ENCODE measurements around the gene MGST1. TPM values are rescaled to one million over a fixed set of nuclear protein-coding genes. Genes with fewer than 3 reads are reported as not detected.

The MGST1 gene
- total and polyA plus RNA-seq, 4 donors = 84.6 to 2,615 (median 1,043) TPM

GRCh38 chr12:16323638-16324037, 23.8 kb upstream of the MGST1 start:
- Histone ChIP-seq H3K36me3 (ENCODE audit: control insufficient read depth in 4 of 4, insufficient read depth in 3 of 4, low read depth in 1 of 4, low read length in 3 of 4) (no peaks in the 10 kb centered on the region), H3K4me1 (ENCODE audit: control insufficient read depth in 4 of 4, insufficient read depth in 4 of 4, low read length in 3 of 4) (peaks cover 0 to 2% (median 0%) of the 10 kb centered on the region in 4 donors), H3K4me3 (ENCODE audit: low read depth in 1 of 3, low read length in 3 of 3) (no peak overlapping the region), H3K9me3 (ENCODE audit: control insufficient read depth in 4 of 4, low read length in 3 of 4) (peaks cover 0 to 4% (median 0%) of the 10 kb centered on the region in 4 donors), H3K27ac (ENCODE audit: low read depth in 1 of 2, low read length in 2 of 2) (no peak overlapping the region), H3K9ac (ENCODE audit: low read depth in 1 of 2, low read length in 2 of 2) (no peak overlapping the region), H3K27me3 (ENCODE audit: control insufficient read depth in 4 of 4, insufficient read depth in 4 of 4, low read length in 3 of 4) (no peaks in the 10 kb centered on the region)
- WGBS = 82% methylated on average over 2 of the region's 2 CpGs
- DNase-seq (ENCODE audit: low spot score) = no peak
- TF ChIP-seq HNF4G (IDR thresholded peaks at IDR 0.05) (no peak), HNF4A (conservative IDR thresholded peaks at IDR 0.05) (no peak), NR2F2 (IDR thresholded peaks at IDR 0.05) (no peak), REST (IDR thresholded peaks at IDR 0.05) (no peak), TAF1 (conservative IDR thresholded peaks at IDR 0.05) (no peak)
- TF ChIP-seq, protein P1, sequence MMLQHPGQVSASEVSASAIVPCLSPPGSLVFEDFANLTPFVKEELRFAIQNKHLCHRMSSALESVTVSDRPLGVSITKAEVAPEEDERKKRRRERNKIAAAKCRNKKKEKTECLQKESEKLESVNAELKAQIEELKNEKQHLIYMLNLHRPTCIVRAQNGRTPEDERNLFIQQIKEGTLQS (IDR thresholded peaks at IDR 0.05) = no peak

DNA sequence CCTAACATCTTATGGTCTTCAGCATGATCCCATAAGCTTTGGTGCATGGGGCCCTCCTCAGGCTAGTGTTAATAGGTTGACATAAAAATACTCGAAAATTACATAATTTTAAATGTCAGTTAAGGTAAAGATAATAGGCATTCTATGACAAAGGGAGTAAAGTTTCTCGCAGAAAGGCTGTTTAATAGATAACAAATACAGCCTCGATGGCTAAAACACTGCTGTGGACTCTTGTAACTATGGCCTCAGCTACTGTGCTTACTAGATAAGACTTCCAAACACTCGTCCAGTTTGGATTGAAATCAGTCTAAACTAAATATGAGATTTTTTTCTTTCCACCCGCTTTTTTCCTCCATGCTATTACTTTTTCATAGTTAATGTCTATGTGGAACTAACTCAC, 23.2 kb upstream of the MGST1 start:
- Histone ChIP-seq H3K36me3 (ENCODE audit: control insufficient read depth in 4 of 4, insufficient read depth in 3 of 4, low read depth in 1 of 4, low read length in 3 of 4) (no peaks in the 10 kb centered on the region), H3K4me3 (ENCODE audit: low read depth in 1 of 3, low read length in 3 of 3) (no peak overlapping the region), H3K4me1 (ENCODE audit: control insufficient read depth in 4 of 4, insufficient read depth in 4 of 4, low read length in 3 of 4) (peaks cover 0 to 7% (median 3%) of the 10 kb centered on the region in 4 donors), H3K9me3 (ENCODE audit: control insufficient read depth in 4 of 4, low read length in 3 of 4) (peaks cover 0 to 4% (median 0%) of the 10 kb centered on the region in 4 donors), H3K27ac (ENCODE audit: low read depth in 1 of 2, low read length in 2 of 2) (no peak overlapping the region), H3K27me3 (ENCODE audit: control insufficient read depth in 4 of 4, insufficient read depth in 4 of 4, low read length in 3 of 4) (no peaks in the 10 kb centered on the region), H3K9ac (ENCODE audit: low read depth in 1 of 2, low read length in 2 of 2) (no peak overlapping the region)
- TF ChIP-seq, protein P2, sequence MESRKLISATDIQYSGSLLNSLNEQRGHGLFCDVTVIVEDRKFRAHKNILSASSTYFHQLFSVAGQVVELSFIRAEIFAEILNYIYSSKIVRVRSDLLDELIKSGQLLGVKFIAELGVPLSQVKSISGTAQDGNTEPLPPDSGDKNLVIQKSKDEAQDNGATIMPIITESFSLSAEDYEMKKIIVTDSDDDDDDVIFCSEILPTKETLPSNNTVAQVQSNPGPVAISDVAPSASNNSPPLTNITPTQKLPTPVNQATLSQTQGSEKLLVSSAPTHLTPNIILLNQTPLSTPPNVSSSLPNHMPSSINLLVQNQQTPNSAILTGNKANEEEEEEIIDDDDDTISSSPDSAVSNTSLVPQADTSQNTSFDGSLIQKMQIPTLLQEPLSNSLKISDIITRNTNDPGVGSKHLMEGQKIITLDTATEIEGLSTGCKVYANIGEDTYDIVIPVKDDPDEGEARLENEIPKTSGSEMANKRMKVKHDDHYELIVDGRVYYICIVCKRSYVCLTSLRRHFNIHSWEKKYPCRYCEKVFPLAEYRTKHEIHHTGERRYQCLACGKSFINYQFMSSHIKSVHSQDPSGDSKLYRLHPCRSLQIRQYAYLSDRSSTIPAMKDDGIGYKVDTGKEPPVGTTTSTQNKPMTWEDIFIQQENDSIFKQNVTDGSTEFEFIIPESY (IDR thresholded peaks at IDR 0.05) = no peak
- no peak for TF ChIP-seq EGR1 (IDR thresholded peaks at IDR 0.05; ENCODE audit: low read depth in 2 of 2)
- TF ChIP-seq FOXA1 (IDR thresholded peaks at IDR 0.05) = no peak
- TF ChIP-seq FOXA2 (IDR thresholded peaks at IDR 0.05) = no peak
- TF ChIP-seq NR2F2 (IDR thresholded peaks at IDR 0.05) = no peak
- TF ChIP-seq, protein P3, sequence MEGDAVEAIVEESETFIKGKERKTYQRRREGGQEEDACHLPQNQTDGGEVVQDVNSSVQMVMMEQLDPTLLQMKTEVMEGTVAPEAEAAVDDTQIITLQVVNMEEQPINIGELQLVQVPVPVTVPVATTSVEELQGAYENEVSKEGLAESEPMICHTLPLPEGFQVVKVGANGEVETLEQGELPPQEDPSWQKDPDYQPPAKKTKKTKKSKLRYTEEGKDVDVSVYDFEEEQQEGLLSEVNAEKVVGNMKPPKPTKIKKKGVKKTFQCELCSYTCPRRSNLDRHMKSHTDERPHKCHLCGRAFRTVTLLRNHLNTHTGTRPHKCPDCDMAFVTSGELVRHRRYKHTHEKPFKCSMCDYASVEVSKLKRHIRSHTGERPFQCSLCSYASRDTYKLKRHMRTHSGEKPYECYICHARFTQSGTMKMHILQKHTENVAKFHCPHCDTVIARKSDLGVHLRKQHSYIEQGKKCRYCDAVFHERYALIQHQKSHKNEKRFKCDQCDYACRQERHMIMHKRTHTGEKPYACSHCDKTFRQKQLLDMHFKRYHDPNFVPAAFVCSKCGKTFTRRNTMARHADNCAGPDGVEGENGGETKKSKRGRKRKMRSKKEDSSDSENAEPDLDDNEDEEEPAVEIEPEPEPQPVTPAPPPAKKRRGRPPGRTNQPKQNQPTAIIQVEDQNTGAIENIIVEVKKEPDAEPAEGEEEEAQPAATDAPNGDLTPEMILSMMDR (IDR thresholded peaks at IDR 0.05; ENCODE audit: low read depth, low read length, missing input control) = no peak
- TF ChIP-seq, protein P1 (IDR thresholded peaks at IDR 0.05) = no peak
- no peak for TF ChIP-seq SP1 (IDR thresholded peaks at IDR 0.05)
- TF ChIP-seq RXRA (IDR thresholded peaks at IDR 0.05) = no peak
- 54% methylated on average over 5 of the region's 5 CpGs for WGBS
- no peak for DNase-seq (ENCODE audit: low spot score)
